IMR-90 (cell line): ENCODE results near the gene PAQR5. TPM values are rescaled to one million over a fixed set of nuclear protein-coding genes. Genes with fewer than 3 reads are reported as not detected.
A peak's percentile ranks its signal among the peaks of the same experiment; 100 is the strongest.

Source experiments
- ATAC-seq: fragments of 200-7000 bp; cut with Tn5 transposase; 2 replicates; pipeline ENCODE4 v1.9.1; 2020; ENCODE audit warnings: low read depth, mild to moderate bottlenecking, moderate library complexity
- BruUV-seq: library from RNA; stranded (reverse); fragments of 400-500 nt; replicated peaks from 2 replicates; lab custom pipeline; 2021; lab: Mats Ljungman, UMichigan
- CTCF ChIA-PET: fragments of 300-600 bp; formaldehyde crosslinking; extraction: SDS; loops from one replicate; lab custom pipeline; 2021; ENCODE audit warnings: antibody characterized with exemption; lab: Yijun Ruan, JAX
- POLR2A ChIA-PET: fragments of 300-600 bp; sonication (Branson Sonifier 250); formaldehyde crosslinking; loops from one replicate; lab custom pipeline; 2022; ENCODE audit warnings: antibody characterized with exemption; ENCODE audit not compliant: unreplicated experiment; lab: Charles Lee
- DNase-seq: peaks from one replicate; pipeline ENCODE4 v3.0.0; 2013
- H2AFZ ChIP-seq: replicated peaks from 2 replicates; pipeline ENCODE3; 2013; ENCODE audit warnings: low read length, mild to moderate bottlenecking; ENCODE audit not compliant: poor library complexity
- H2AK5ac ChIP-seq: 2 replicates; pipeline ENCODE4 v1.6.1; 2013; ENCODE audit warnings: low read depth, low read length, inconsistent platforms
- H2AK9ac ChIP-seq: replicated peaks from 2 replicates; pipeline ENCODE3; 2013; ENCODE audit warnings: mild to moderate bottlenecking, low read depth, low read length, moderate library complexity; ENCODE audit not compliant: poor library complexity
- H2BK120ac ChIP-seq: 2 replicates; pipeline ENCODE4 v1.6.1; 2013; ENCODE audit warnings: low read depth, low read length, inconsistent platforms
- H2BK15ac ChIP-seq: 3 replicates; pipeline ENCODE4 v1.6.1; 2013; ENCODE audit warnings: low read depth, low read length, inconsistent platforms
- H2BK20ac ChIP-seq: 2 replicates; pipeline ENCODE4 v1.6.1; 2013; ENCODE audit warnings: low read depth, mild to moderate bottlenecking, inconsistent platforms, low read length, moderate library complexity
- H2BK5ac ChIP-seq: 2 replicates; pipeline ENCODE4 v1.6.1; 2013; ENCODE audit warnings: mild to moderate bottlenecking, low read depth, low read length, inconsistent platforms; ENCODE audit not compliant: poor library complexity, severe bottlenecking
- H3K14ac ChIP-seq: replicated peaks from 2 replicates; pipeline ENCODE4 v1.6.1; 2013; ENCODE audit warnings: low read depth, low read length, inconsistent platforms
- H3K18ac ChIP-seq: 2 replicates; pipeline ENCODE4 v1.6.1; 2013; ENCODE audit warnings: low read depth, low read length, control low read depth
- H3K23ac ChIP-seq: 2 replicates; pipeline ENCODE4 v1.6.1; 2013; ENCODE audit warnings: low read depth, low read length, inconsistent platforms
- H3K27ac ChIP-seq: 2 replicates; pipeline ENCODE4 v1.5.1; 2013; ENCODE audit warnings: mild to moderate bottlenecking, control low read depth, low read length; ENCODE audit not compliant: insufficient read depth
- H3K27me3 ChIP-seq: 2 replicates; pipeline ENCODE4 v1.6.1; 2013; ENCODE audit warnings: low read length; ENCODE audit not compliant: control insufficient read depth, insufficient read depth
- H3K36me3 ChIP-seq: 2 replicates; pipeline ENCODE4 v1.6.1; 2013; ENCODE audit warnings: low read length, mixed read lengths; ENCODE audit not compliant: control insufficient read depth, insufficient read depth
- H3K4ac ChIP-seq: 2 replicates; pipeline ENCODE4 v1.6.1; 2013; ENCODE audit warnings: low read depth, low read length, inconsistent platforms
- H3K4me1 ChIP-seq: 2 replicates; pipeline ENCODE4 v1.6.1; 2013; ENCODE audit warnings: low read length, mixed read lengths; ENCODE audit not compliant: control insufficient read depth, insufficient read depth
- H3K4me2 ChIP-seq: 2 replicates; pipeline ENCODE4 v1.6.1; 2013; ENCODE audit warnings: low read depth, mild to moderate bottlenecking, control low read depth, low read length, moderate library complexity
- H3K4me3 ChIP-seq: 2 replicates; pipeline ENCODE4 v1.5.1; 2013; ENCODE audit warnings: low read depth, mild to moderate bottlenecking, control low read depth, low read length, moderate library complexity; ENCODE audit not compliant: insufficient read depth
- H3K56ac ChIP-seq: 2 replicates; pipeline ENCODE4 v1.6.1; 2013; ENCODE audit warnings: low read length, inconsistent platforms; ENCODE audit not compliant: insufficient read depth; ENCODE audit errors: extremely low read depth
- H3K79me1 ChIP-seq, 2 experiments: 2 replicates each; pipeline ENCODE4 v1.6.1; 2013; ENCODE audit warnings: low read length in 2 of 2, inconsistent platforms in 1 of 2, low read depth in 1 of 2
- H3K9ac ChIP-seq: 2 replicates; pipeline ENCODE4 v1.6.1; 2013; ENCODE audit warnings: low read depth, low read length, control low read depth
- H3K9me1 ChIP-seq: 2 replicates; pipeline ENCODE4 v1.6.1; 2013; ENCODE audit warnings: low read length, inconsistent platforms; ENCODE audit not compliant: insufficient read depth
- H3K9me3 ChIP-seq: 2 replicates; pipeline ENCODE4 v1.6.1; 2013; ENCODE audit warnings: low read length; ENCODE audit not compliant: control insufficient read depth, insufficient read depth
- H4K20me1 ChIP-seq: 2 replicates; pipeline ENCODE4 v1.6.1; 2013; ENCODE audit warnings: low read length, inconsistent platforms; ENCODE audit not compliant: insufficient read depth
- H4K5ac ChIP-seq: 2 replicates; pipeline ENCODE4 v1.6.1; 2013; ENCODE audit warnings: mild to moderate bottlenecking, low read depth, low read length, control low read depth
- H4K8ac ChIP-seq, 2 experiments: 2 replicates each; pipeline ENCODE4 v1.6.1; 2013; ENCODE audit warnings: low read depth in 2 of 2, low read length in 2 of 2, control low read depth in 1 of 2, inconsistent platforms in 1 of 2
- H4K91ac ChIP-seq: 2 replicates; pipeline ENCODE4 v1.6.1; 2013; ENCODE audit warnings: low read depth, low read length, inconsistent platforms; ENCODE audit not compliant: insufficient read depth
- BHLHE40 ChIP-seq: fragments of 150-350 bp; IDR thresholded peaks from 2 replicates; pipeline ENCODE4 v1.6.1; 2016; ENCODE audit warnings: mild to moderate bottlenecking, low read depth, low read length
- CEBPB ChIP-seq: IDR thresholded peaks from 2 replicates; pipeline ENCODE4 v1.6.1; 2012; ENCODE audit warnings: low read depth, low read length, improper control_type of control experiment
- FOS ChIP-seq: fragments of 150-350 bp; IDR thresholded peaks from 2 replicates; pipeline ENCODE4 v1.6.1; 2016; ENCODE audit warnings: low read depth, low read length
- RAD21 ChIP-seq: IDR thresholded peaks from 2 replicates; pipeline ENCODE4 v1.6.1; 2012; ENCODE audit warnings: low read length, improper control_type of control experiment
- RFX5 ChIP-seq: IDR thresholded peaks from 2 replicates; pipeline ENCODE4 v1.8.0; 2012; ENCODE audit warnings: low read depth, mild to moderate bottlenecking, low read length, moderate library complexity
- SMC3 ChIP-seq: fragments of 150-350 bp; IDR thresholded peaks from 2 replicates; pipeline ENCODE4 v1.6.1; 2016; ENCODE audit warnings: low read depth, mild to moderate bottlenecking, antibody characterized with exemption, low read length, moderate library complexity
- USF2 ChIP-seq: fragments of 150-350 bp; IDR thresholded peaks from 2 replicates; pipeline ENCODE4 v1.6.1; 2017; ENCODE audit warnings: mild to moderate bottlenecking, antibody characterized with exemption, low read length, low read depth
- WGBS, 2 experiments: methylation state at CpG; one replicate each; pipeline versions ENCODE4 v1.1.5 to v1.1.7; 2013; ENCODE audit warnings: missing lambda C conversion rate in 2 of 2; ENCODE audit not compliant: insufficient read length in 1 of 2; ENCODE audit errors: extremely low coverage in 2 of 2; 5-methylcytosine and 5-hydroxymethylcytosine counted together
- dilution Hi-C: fragments of 300-500 bp; cut with HindIII; formaldehyde crosslinking; loops from one replicate; pipeline ENCODE4 v1.14.3; 2018; ENCODE audit warnings: low sequenced_read_pairs; ENCODE audit not compliant: unreplicated experiment
- in situ Hi-C: fragments of 300-500 bp; cut with MboI; formaldehyde crosslinking; loops from 3 replicates; pipeline ENCODE4 v1.14.3; 2019; ENCODE audit warnings: low sequenced_read_pairs, inconsistent platforms, mixed read lengths
- intact Hi-C: fragments of 100-400 bp; cut with micrococcal nuclease; formaldehyde crosslinking; loops from 2 replicates; pipeline ENCODE4 v1.10.0; 2022
- polyA plus RNA-seq, 3 experiments: library from polyadenylated mRNA; depleted of rRNA; stranded (reverse); fragments of >200 nt; gene quantifications; 2 replicates each; pipeline ENCODE4 v1.2.3, GENCODE V29; 2012; ENCODE audit warnings: low replicate concordance in 1 of 3
- total RNA-seq: library from RNA; depleted of rRNA; stranded (reverse); fragments of >200 nt; gene quantifications from 2 replicates; pipeline ENCODE4 v1.2.3, GENCODE V29; 2012

PAQR5 gene
- total and polyA plus RNA-seq, 2 of the 4 experiments (the other 2 are of a cell fraction), result 2.3 to 2.7 TPM

- TF ChIP-seq RFX5 (no peak), FOS (no peak), RAD21 (no peak)
These were observed 21.0 kb downstream of the PAQR5 start (continued) for GRCh38 chr15:69319384-69320375.

- in situ Hi-C loops (no loop called here), intact Hi-C loops (no loop called here), dilution Hi-C loops (no loop called here)
- Histone ChIP-seq H2AK5ac (no peak overlapping the region), H3K4me1 (peaks cover 17% of the 10 kb centered on the region), H3K14ac (no peak overlapping the region), H3K36me3 (no peaks in the 10 kb centered on the region), H2BK5ac (no peak overlapping the region), H2BK15ac (no peak overlapping the region), H3K27me3 (no peaks in the 10 kb centered on the region; the same call in 1 of the 2 replicates), H3K4me2 (peak overlapping the region; percentile 14; the same call in 1 of the 2 replicates), H4K5ac (no peak overlapping the region), H3K9me1 (peaks cover 11% of the 10 kb centered on the region; the same call in 1 of the 2 replicates), H3K18ac (no peak overlapping the region), H3K4me3 (no peak overlapping the region), H4K8ac (no peak overlapping the region), H4K20me1 (no peaks in the 10 kb centered on the region), H2AK9ac (no peak overlapping the region), H3K27ac (no peak overlapping the region; the same call in 1 of the 2 replicates), H3K9me3 (no peaks in the 10 kb centered on the region), H3K9ac (no peak overlapping the region), H3K56ac (no peak overlapping the region), H2BK120ac (no peak overlapping the region), H4K91ac (no peak overlapping the region), H3K23ac (no peak overlapping the region), H3K4ac (no peak overlapping the region), H2AFZ (no peak overlapping the region), H2BK20ac (no peak overlapping the region), H3K79me1 (no peaks in the 10 kb centered on the region)
- no peak for TF ChIP-seq SMC3
- no peak for TF ChIP-seq USF2
- TF ChIP-seq BHLHE40, result no peak
- TF ChIP-seq CEBPB, result peak; percentile 41; the same call in 1 of the 2 replicates
- 17% methylated on average over 4 of the region's 7 CpGs; no CpG with 5 or more reads in 1 of the 2 experiments for WGBS, 2 experiments
- ChIA-PET CTCF (no interaction called here), POLR2A (no interaction called here)
- ATAC-seq (peak; percentile 43), DNase-seq (peak; percentile 60)
- BruUV-seq, result no TSS peak
These were observed 22.4 kb downstream of the PAQR5 start for GRCh38 chr15:69320977-69321554.
